Skeletal muscle cell (primary cell): ENCODE measurements around the gene FHL3.
"Not testable (repeated sequence)": the region's sequence is repeated elsewhere in the genome, so short reads cannot be mapped to it uniquely, and the experiment has no call there.

Experiments used
- DNase-seq: peaks from one replicate; pipeline ENCODE4 v3.0.0-alpha.2; 2010; ENCODE audit warnings: low read depth
- H3K4me3 ChIP-seq: 2 replicates; pipeline ENCODE4 v1.5.1; 2011; ENCODE audit warnings: low read depth, mild to moderate bottlenecking, control low read depth, low read length, moderate library complexity

FHL3 gene

DNA sequence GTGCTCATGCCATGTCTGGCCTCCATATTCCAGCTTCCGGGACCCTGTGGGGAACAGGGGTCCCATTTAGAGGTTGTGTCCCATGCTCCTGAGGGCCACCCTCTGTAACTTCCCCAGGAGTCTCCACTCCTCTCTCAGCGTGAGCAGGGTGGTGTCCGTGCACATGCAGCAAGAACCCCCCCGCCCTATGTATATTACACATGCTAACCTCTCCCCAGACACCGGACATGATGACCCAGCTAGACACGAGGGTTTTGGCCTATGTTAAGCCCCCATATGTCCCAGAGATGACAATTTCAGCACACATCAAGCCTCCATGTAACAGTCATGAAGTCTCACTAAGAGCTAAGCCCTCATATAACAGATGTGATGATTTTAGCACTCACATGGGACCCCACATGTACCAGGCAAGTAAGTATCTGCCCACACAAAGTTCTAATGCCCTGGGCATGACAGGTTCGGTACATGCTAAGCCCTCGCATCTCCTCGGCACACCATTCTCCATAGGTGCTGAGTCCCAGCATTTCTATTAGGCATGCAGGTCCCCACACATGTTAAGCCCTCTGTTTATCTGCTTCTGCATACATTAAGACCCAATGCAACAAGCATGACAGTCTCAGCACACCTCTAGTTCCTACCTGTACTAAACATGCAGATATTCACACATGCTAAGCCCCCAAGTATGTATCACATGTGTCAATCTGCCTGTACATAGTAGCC, 7.1 kb downstream of the FHL3 start:
- DNase-seq: no peak
- no peak overlapping the region for H3K4me3 ChIP-seq

DNA sequence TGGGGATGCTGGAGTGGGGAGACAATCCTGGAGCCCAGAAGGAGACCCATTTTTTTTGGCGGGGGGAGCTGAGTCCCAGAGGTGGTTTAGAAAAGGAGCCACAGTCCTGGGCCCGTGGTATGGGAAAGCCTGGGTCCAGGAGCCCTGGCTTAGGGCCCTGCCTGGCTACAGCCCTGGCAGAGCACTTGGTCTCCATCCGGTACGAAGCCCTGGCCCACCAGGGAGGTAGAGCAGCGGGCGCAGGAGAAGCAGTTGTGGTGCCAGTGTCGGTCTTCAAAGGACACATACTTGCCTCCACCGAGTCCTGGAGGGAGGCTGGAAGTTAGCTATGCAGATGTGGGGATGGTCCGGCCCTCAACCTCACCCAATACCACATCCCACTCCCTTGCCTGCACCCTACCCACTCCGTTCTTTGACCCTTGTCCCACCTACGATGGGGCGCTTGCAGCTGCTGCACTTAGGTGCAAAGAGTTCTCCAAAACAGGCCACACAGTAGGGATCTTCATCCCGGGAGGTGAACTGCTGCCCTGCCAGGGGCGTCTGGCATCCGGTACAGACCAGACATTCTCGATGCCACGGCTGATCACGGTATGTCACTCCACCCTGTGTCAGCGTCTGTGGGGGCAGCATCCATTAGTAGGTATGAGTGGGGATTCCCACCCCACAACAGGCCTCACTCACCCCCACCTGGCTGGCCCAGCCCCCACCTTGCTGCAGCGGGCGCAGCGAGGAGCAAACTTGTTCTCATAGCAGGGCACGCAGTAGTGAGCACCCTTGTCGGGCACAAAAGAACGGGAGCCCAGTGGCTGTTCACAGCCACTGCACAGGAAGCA, 7.8 kb downstream of the FHL3 start:
- no peak for DNase-seq
- no peak overlapping the region for H3K4me3 ChIP-seq

DNA sequence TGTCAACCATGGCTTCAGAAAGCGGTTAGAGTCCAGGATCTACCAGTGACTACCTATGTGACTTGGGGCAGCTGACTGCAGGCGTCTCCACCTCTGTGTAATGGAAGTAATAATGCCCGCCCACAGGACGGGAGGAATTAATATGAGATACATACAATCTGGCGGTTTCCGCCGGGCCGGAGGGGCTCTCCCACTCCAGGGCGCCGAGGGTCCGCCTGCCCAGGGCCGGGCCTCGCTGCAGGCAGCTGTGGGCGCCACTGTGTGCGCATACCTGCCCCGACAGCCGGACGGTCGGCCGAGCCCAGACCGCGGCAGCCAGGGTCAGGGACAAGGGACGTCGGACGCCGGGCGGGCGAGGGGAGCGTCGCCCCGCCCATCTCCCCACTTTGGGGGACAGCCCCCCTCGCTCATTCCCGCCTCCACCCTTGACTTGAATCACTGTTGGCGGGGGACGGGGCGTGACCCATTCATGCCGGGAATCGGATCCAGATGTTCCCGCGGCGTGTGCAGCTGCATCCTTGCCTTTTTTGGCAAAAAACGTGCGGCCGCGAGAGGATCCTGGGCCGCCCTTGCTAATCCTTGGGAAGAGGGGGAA, 9.5 kb downstream of the FHL3 start:
- H3K4me3 ChIP-seq: peak overlapping the region; percentile 50
- peak; percentile 88 for DNase-seq

DNA sequence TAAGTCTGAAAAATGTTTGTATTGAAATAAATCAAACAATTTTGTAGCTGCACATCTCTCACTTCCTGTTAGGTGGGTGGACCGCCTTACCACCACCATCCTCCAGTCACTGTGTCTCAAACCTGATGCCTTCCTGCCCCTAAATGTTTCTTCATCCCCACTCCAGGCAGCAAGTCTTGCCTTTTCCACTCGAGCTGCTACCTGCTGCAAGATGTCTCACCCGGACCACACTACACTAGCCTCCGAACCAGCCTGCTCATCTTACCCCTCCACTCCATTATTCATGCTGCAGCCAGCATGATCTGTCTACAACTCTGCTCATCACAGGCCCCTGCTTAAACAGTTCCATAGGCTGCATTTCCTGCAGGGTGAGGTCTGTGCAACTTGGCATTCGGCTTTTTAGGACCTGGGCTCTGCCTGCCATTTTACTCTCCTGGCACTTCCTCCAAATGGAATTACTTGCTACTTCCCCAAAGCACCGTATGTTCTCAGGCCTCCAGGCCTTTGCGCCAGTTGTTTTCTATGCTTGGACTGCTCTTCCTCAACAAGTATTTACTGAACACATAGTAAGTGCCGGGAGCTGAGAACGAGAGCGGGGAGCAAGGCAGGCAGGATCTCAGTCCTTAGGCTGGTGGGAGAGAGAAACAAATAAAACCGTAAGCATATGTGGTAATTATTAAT, 10.3 kb downstream of the FHL3 start:
- H3K4me3 ChIP-seq: peak overlapping the region; percentile 50
- DNase-seq: no peak

DNA sequence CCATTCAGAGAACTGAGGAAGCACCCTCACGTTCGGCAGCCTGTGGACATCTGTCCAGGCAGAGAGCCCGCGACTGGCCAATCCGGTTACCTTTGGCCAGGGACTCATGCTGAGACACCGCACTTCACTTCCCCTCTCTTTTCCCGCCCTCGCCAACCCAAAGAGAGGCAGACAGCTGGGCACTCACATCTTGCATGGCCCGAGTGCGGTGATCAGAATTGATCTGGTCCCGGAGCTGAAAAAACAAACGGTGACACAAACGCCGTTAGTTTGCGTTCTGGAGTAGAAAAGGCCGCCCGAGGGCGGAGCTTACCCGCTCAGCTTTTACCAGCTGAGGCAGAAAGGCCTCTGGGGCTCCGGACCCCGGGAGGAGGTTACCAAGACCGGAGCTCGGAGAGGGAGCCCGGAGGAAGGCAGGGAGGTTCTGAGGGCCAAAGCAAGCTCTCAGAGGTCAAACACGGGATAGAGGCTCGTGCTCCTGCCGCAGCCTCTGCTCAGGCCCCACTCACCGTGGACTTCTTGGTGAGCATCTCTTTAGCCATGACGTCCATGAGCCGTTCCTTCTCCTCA, 15.9 kb downstream of the FHL3 start:
- H3K4me3 ChIP-seq: peak overlapping the region; percentile 97
- no peak for DNase-seq

DNA sequence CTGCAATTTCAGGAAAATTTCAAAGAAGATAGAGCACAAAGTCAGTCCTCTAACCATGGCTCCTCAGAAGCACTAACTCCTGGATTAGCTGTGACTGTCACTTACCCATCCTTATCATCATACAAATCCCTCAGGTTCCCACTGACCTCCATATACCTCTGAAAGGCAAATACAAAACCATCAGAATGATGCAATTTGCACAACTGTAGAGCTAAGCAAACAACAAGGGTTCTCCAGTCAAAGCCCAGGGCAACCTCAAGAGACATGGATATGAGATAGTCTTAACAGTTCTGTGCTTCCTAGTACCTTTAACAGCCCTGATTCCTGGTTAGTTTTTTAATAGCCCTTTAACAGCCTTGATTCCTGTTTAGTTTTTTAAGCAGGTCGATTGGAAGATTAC, 17.6 kb downstream of the FHL3 start:
- no peak for DNase-seq

DNA sequence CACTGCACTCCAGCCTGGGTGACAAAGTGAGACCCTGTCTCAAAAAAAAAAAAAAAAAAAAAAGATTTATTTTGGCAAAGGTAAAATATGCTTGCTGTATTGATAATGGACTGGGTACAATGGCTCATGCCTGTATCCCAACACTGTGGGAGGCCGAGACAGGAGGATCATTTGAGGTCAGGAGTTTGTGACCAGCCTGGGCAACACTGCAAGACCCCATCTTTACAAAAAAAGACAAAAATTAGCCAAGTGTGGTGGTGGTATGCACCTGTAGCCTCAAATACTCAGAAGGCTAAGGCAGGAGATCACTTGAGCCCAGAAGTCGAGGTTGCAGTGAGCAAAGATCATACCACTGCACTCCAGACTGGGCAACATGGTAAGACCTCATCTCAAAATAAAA, 21.8 kb downstream of the FHL3 start:
- DNase-seq: no peak
- H3K4me3 ChIP-seq: no peak overlapping the region

More for the DNA sequence above, 17.6 kb downstream of the FHL3 start:
- H3K4me3 ChIP-seq: no peak overlapping the region

DNA sequence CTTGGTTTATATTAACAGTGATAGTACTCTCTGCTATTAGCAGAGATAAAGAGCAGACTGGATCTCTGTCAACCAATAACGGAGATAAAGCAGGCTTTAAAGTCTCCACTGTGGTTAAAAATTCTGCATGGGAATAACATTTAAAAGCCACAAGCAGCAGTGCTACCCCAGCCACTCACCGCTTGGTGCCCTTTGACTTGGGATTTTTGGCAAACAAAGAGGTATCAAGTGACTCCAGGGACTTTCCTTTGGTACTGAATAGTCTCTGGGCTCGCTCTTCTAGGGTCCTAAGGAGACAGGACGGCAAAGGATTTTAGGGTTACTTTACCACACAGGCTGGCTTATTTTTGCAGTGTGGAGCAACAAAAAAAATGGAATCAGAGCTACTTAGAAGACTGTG, 26.8 kb downstream of the FHL3 start:
- DNase-seq: no peak
- H3K4me3 ChIP-seq: no peak overlapping the region

DNA sequence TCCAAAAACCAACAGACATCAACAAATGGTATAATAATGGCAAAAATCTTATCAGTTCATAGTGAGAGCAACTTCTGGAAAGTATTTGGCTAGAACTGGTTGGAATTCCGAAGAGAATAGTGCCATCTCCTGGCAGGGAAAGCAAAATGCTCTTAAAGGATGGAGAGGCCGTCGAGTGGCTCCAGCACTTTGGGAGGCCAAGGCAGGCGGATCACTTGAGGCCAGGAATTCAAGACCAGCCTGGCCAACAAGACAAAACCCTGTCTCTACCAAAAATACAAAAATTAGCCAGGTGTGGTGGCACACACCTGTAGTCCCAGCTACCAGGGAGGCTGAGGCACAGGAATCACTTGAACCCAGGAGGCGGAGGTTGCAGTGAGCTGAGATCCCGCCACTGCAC, 30.2 kb downstream of the FHL3 start:
- H3K4me3 ChIP-seq, DNase-seq: not testable (repeated sequence)

DNA sequence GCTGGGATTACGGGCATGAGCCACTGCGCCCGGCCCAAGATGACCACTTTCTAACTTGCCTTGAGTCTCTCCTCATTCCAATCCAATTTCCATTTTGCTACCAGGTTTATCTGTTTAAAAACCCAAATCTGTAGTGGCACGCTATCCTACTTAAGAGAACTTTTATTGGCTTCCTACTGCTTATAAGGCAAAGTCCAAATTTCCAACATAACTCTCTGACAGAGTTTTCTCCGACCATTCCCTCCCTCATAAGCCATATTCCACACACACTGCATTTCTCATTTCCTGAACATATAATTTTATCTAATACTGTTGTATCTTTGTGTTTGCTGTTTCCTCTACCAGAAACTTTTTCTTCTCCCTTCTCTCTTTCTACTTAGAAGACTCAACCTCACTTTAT, 30.7 kb downstream of the FHL3 start:
- no peak overlapping the region for H3K4me3 ChIP-seq
- DNase-seq: no peak

DNA sequence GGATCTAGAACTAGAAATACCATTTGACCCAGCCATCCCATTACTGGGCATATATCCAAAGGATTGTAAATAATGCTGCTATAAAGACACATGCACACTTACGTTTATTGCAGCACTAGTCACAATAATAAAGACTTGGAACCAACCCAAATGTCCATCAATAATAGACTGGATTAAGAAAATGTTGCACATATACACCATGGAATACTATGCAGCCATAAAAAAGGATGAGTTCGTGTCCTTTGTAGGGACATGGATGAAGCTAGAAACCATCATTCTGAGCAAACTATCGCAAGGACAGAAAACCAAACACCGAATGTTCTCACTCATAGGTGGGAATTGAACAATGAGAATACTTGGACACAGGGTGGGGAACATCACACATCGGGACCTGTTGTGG, 31.6 kb downstream of the FHL3 start:
- H3K4me3 ChIP-seq, DNase-seq: not testable (repeated sequence)

DNA sequence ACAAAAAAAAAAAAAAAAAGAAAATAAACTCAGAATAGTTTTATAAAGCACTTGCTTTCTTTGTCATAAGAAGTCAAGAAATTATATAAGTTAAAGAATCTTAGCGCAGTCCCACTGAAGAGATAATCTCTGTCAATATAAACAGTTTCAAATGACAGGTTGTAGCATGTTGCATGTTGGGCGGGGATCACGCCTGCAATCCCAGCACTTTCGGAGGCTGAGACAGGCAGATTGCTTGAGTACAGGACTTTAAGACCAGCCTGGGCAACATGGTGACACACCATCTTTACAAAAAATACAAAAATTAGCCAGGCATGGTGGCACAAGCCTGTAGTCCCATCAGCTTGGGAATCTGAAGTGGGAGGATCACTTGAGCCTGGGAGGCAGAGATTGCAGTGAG, 40.0 kb downstream of the FHL3 start:
- no peak overlapping the region for H3K4me3 ChIP-seq
- DNase-seq: no peak

DNA sequence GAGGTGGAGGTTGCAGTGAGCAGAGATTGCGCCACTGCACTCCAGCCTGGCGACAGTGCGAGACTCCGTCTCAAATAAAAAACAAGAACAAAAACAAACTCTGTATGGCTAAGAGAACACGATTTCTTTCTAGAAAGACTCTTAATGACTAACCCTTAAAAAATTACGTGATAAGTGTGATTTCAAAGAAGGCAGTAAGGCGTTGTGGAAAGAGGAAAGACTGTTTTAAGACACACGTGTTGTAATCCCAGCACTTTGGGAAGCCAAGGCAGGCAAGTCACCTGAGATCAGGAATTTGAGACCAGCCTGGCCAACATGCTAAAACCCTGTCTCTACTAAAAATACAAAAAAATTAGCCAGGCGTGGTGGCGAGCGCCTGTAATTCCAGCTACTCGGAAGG, 41.2 kb downstream of the FHL3 start:
- not testable (repeated sequence) for H3K4me3 ChIP-seq, DNase-seq

DNA sequence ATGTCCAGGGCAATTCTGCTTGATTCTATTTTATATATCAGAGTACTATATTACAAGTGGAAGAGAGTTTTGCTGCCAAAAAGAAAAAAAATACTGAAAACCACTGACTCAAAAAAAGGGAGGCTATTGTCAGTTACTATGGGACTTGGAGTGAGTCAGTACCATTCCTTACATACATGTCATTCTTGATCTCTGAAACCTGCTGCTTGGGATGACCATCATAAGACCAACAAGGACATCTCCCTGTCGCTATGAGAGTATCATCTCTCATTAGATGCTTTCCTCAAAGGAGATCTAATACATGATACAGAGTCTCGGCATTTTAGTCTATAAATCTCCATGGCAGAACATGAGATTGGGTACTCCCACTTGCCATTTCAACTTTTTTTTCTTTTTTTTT, 46.6 kb downstream of the FHL3 start:
- no peak overlapping the region for H3K4me3 ChIP-seq
- peak; percentile 64 for DNase-seq

DNA sequence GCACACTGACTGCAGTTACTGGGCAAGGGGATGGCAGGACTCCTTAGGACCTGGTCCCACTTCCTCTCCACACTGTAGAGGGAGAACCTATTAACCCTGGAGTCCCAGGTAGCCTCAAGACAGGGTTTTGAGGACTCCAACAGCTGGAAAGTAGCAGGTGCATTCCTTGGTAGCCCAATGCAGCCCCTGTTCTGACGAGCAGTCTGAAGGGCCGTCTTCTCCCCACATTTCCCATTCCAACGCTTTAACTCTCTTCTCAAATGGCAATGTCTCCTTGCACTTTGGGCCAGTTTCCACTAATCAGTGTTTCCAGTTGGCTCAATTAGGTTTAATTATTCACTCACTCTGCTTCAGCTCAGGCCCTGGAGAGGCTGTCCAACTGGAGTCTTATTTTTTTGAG, 49.6 kb downstream of the FHL3 start:
- no peak overlapping the region for H3K4me3 ChIP-seq

DNA sequence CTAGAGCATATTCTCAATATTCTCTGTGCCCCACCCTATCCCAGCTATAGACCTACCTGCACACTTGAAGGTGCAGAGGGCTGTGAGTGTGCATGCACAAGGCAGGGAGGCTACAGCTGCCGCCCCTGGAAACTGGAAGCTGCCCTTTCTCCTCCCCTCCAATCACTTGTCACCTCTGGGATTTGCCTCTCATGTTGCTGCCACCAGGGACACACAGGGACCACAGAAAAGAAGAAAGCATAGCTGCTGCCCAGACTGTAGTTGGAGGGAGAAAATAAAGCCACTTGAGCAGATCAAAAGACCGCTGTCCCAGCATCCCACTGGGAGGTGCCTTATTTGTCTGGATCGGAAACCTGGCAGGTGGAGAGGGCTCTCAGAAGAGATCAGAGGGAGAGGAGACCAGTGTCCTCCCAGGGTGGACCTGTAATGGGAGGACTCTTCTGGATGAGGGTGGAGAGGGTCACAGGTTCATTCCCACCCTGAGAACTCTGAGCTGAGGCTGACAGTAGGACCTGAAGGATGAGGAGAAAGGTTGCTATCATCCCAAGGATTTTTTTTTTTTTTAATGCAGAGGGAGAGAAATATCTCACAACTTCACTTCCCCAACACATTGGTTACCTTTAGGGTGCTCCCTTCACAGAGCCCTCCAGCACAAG, 50.9 kb downstream of the FHL3 start:
- no peak overlapping the region for H3K4me3 ChIP-seq
- no peak for DNase-seq

More for the DNA sequence above, 49.6 kb downstream of the FHL3 start:
- no peak for DNase-seq

DNA sequence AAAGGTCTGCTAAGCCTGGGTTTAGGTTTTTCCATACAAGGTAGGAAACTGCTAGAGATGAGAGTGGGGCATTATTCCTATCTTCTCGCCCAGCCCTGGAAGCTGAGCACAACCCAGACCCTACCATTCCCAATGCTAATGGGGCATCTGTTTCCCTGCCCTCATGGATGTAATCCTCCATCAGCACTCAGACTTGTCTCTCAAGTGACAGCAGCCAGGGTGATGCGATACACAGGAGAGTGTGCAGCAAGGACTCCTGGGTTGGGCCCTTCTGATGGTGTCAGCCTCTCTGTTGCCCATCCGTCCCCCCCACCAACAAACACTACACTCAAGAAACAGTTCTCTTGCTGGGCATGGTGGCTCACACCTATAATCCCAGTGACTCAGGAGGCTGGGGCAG, 52.6 kb downstream of the FHL3 start:
- H3K4me3 ChIP-seq: no peak overlapping the region
- no peak for DNase-seq

DNA sequence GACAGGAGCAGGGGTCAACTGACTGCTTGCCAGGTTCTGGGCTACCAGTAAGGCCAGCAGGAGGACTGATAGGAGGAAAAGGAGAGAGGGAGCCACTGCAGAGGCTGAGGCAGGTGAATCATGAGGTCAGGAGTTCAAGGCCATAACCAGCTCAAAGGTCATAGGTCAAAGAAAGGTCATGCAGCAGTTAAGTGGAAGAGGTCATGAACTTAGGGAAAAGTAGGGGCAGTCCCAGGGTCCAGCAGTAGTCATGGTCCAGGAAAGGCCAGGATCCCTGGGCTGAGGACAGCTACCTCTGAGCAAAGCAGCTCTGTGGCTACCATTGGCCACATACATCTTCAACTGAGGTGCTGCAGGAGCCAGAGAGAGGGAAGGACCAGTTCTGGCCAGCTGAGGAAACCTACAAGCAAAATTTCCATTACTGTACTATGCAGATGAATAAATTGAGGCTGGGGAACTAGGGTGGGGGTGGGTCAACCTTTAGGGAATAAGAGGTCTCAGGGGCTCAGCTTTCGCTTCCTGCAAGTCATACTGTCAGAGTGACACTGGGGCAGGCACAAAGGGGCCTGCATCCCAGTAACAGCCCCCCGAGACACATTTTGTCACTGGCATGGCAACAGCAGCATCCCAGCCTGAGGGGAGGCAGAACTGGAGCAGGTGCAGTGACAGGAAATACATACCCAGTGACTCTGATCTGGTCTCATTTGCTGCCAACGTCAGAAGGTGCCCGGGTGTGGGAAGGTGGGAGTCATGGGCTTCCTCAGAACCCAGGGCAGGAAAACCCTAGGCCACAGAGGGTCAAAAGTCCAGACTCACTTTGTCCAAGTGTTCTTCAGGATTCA, 53.3 kb downstream of the FHL3 start:
- no peak for DNase-seq
- H3K4me3 ChIP-seq: no peak overlapping the region
